Ramos (cell line): ENCODE data around the gene ARSD.
"Not testable (repeated sequence)": the region's sequence is repeated elsewhere in the genome, so short reads cannot be mapped to it uniquely, and the experiment has no call there.

ENCODE experiments used
- in situ Hi-C: fragments of 300-500 bp; cut with MboI; formaldehyde crosslinking; loops from one replicate; pipeline ENCODE4 v1.14.3; 2022; ENCODE audit warnings: low sequenced_read_pairs; ENCODE audit not compliant: unreplicated experiment

Gene ARSD

GRCh38 chrX:2933125-2933900 is 4.2 kb upstream of the ARSD start:
- in situ Hi-C loops: no loop called here

- in situ Hi-C loops: no loop called here
Observed at GRCh38 chrX:2931612-2932011, 2.5 kb upstream of the ARSD start.

GRCh38 chrX:2931155-2931554 is 2.0 kb upstream of the ARSD start:
- in situ Hi-C loops: no loop called here

- in situ Hi-C loops: no loop called here
Observed at GRCh38 chrX:2928191-2928582, 952 bp downstream of the ARSD start.

- in situ Hi-C loops: no loop called here
Observed at GRCh38 chrX:2926664-2927275, 2.4 kb downstream of the ARSD start.

- in situ Hi-C loops: not testable (repeated sequence)
Observed at GRCh38 chrX:2926255-2926654, 2.9 kb downstream of the ARSD start.

- in situ Hi-C loops: no loop called here
Observed at GRCh38 chrX:2924151-2924550, 5.0 kb downstream of the ARSD start.

- in situ Hi-C loops: no loop called here
Observed at GRCh38 chrX:2921750-2922149, 7.4 kb downstream of the ARSD start.

GRCh38 chrX:2921193-2921592 is 7.9 kb downstream of the ARSD start:
- in situ Hi-C loops: no loop called here

GRCh38 chrX:2917767-2918166 is 11.4 kb downstream of the ARSD start:
- in situ Hi-C loops: no loop called here

- in situ Hi-C loops: no loop called here
Observed at GRCh38 chrX:2913118-2913517, 16.0 kb downstream of the ARSD start.

GRCh38 chrX:2910109-2910508 is 19.0 kb downstream of the ARSD start:
- in situ Hi-C loops: no loop called here

- in situ Hi-C loops: no loop called here
Observed at GRCh38 chrX:2908125-2908685, 20.9 kb downstream of the ARSD start.

GRCh38 chrX:2907295-2907694 is 21.8 kb downstream of the ARSD start:
- in situ Hi-C loops: no loop called here

- in situ Hi-C loops: no loop called here
Observed at GRCh38 chrX:2903366-2903765, 25.8 kb downstream of the ARSD start.

GRCh38 chrX:2902841-2903240 is 26.3 kb downstream of the ARSD start:
- in situ Hi-C loops: no loop called here

GRCh38 chrX:2901367-2902036 is 27.6 kb downstream of the ARSD start:
- in situ Hi-C loops: no loop called here

- in situ Hi-C loops: no loop called here
Observed at GRCh38 chrX:2898846-2899512, 30.2 kb downstream of the ARSD start.

GRCh38 chrX:2897690-2898623 is 31.2 kb downstream of the ARSD start:
- in situ Hi-C loops: not testable (repeated sequence)

- in situ Hi-C loops: no loop called here
Observed at GRCh38 chrX:2897311-2897689, 31.8 kb downstream of the ARSD start.
